Panc1 (cell line): ENCODE measurements around the gene WTAP. TPM values are rescaled to one million over a fixed set of nuclear protein-coding genes. Genes with fewer than 3 reads are reported as not detected.

Source experiments
- ATAC-seq: fragments of 200-7000 bp; cut with Tn5 transposase; 2 replicates; pipeline ENCODE4 v1.9.1; 2020; ENCODE audit warnings: mild to moderate bottlenecking, moderate library complexity
- BruUV-seq: library from RNA; stranded (reverse); fragments of 400-500 nt; replicated peaks from 2 replicates; lab custom pipeline; 2021; lab: Mats Ljungman, UMichigan
- CTCF ChIA-PET: fragments of 300-600 bp; sonication (Branson Sonifier 250); formaldehyde crosslinking; loops from one replicate; lab custom pipeline; 2022; ENCODE audit warnings: antibody characterized with exemption; lab: Charles Lee
- POLR2A ChIA-PET: fragments of 300-600 bp; sonication (Branson Sonifier 250); formaldehyde crosslinking; loops from one replicate; lab custom pipeline; 2022; ENCODE audit warnings: antibody characterized with exemption; lab: Charles Lee
- DNase-seq: peaks from one replicate; pipeline ENCODE4 v3.0.0-alpha.2; 2010; ENCODE audit warnings: low read depth, low spot score
- H3K27ac ChIP-seq: 2 replicates; pipeline ENCODE4 v1.5.1; 2011; ENCODE audit warnings: mild to moderate bottlenecking, low read length, inconsistent platforms
- H3K27me3 ChIP-seq: fragments of 200-500 bp; sonication (Bioruptor generic); 2 replicates; pipeline ENCODE4 v1.6.0; 2014; ENCODE audit warnings: low read length, inconsistent platforms; ENCODE audit not compliant: control insufficient read depth, insufficient read depth
- H3K36me3 ChIP-seq: fragments of 200-500 bp; sonication (Bioruptor generic); 2 replicates; pipeline ENCODE4 v1.5.1; 2014; ENCODE audit warnings: inconsistent platforms, mild to moderate bottlenecking, low read length, moderate library complexity; ENCODE audit not compliant: control insufficient read depth, insufficient read depth
- H3K4me1 ChIP-seq: 2 replicates; pipeline ENCODE4 v1.5.1; 2011; ENCODE audit warnings: inconsistent platforms, mild to moderate bottlenecking, low read length, moderate library complexity; ENCODE audit not compliant: control insufficient read depth, insufficient read depth
- H3K4me3 ChIP-seq, 2 experiments: 2 replicates each; pipeline ENCODE4 v1.5.1; 2011 to 2012; ENCODE audit warnings: low read depth in 2 of 2, low read length in 2 of 2, mild to moderate bottlenecking in 2 of 2, inconsistent platforms in 1 of 2, moderate library complexity in 1 of 2
- H3K9me3 ChIP-seq: fragments of 200-500 bp; sonication (Bioruptor generic); 2 replicates; pipeline ENCODE4 v1.5.1; 2014; ENCODE audit warnings: low read depth, mild to moderate bottlenecking, inconsistent platforms, low read length, moderate library complexity; ENCODE audit not compliant: control insufficient read depth, insufficient read depth
- CTCF ChIP-seq: fragments of 450-650 bp; IDR thresholded peaks from 2 replicates; pipeline ENCODE4 v1.5.1; 2017; ENCODE audit warnings: mild to moderate bottlenecking
- POLR2AphosphoS5 ChIP-seq: IDR thresholded peaks from 2 replicates; pipeline ENCODE4 v1.6.1; 2012; ENCODE audit warnings: mild to moderate bottlenecking, low read depth, low read length, moderate library complexity
- REST ChIP-seq, 2 experiments: IDR thresholded peaks; 2 replicates each; pipeline ENCODE4 v1.6.1; 2011 to 2012; ENCODE audit warnings: low read depth in 2 of 2, control low read depth in 1 of 2, low read length in 1 of 2, mild to moderate bottlenecking in 1 of 2, moderate library complexity in 1 of 2; ENCODE audit not compliant: insufficient read depth in 1 of 2
- SIN3A ChIP-seq: IDR thresholded peaks from 2 replicates; pipeline ENCODE4 v1.6.1; 2012; ENCODE audit warnings: low read depth, mild to moderate bottlenecking, low read length, moderate library complexity, borderline replicate concordance; ENCODE audit not compliant: insufficient read depth
- TCF7L2 ChIP-seq: IDR thresholded peaks from 2 replicates; pipeline ENCODE4 v1.6.1; 2011; ENCODE audit warnings: mild to moderate bottlenecking, low read depth, low read length, inconsistent platforms
- in situ Hi-C: cut with HindIII; loops from 2 replicates; pipeline ENCODE4 v1.10.0; 2016; ENCODE audit warnings: low sequenced_read_pairs, low pct_unique_long_range_greater_than_20kb
- intact Hi-C: fragments of 100-400 bp; cut with micrococcal nuclease; formaldehyde crosslinking; loops from one replicate; pipeline ENCODE4 v1.10.0; 2022; ENCODE audit not compliant: unreplicated experiment
- total RNA-seq: library from RNA; stranded (reverse); gene quantifications from one replicate; pipeline ENCODE4 v1.2.1, GENCODE V29; 2021; ENCODE audit not compliant: unreplicated experiment

Gene WTAP
- total RNA-seq, 1 experiment from 2014 or later: 112 TPM

GRCh38 chr6:159756508-159756907 is 29.2 kb downstream of the WTAP start:
- peaks cover 20% of the 10 kb centered on the region for H3K4me1 ChIP-seq
- CTCF ChIA-PET: interaction anchor here (0.6 kb wide), 1 partner anchor 67 kb away, joined by 3 read pairs; no protein-coding TSS in a partner anchor
- TF ChIP-seq POLR2AphosphoS5 (no peak), REST (IDR thresholded peaks at IDR 0.05; ENCODE audit: insufficient read depth in 1 of 2, low read depth in 2 of 2, low read length in 1 of 2) (no peak), TCF7L2 (no peak), CTCF (no peak), SIN3A (no peak)
- in situ Hi-C loops (no loop called here), intact Hi-C loops (no loop called here)
- no peak overlapping the region for H3K4me3 ChIP-seq
- peaks cover 38% of the 10 kb centered on the region for H3K36me3 ChIP-seq
- no peak for DNase-seq
- no peak for ATAC-seq
- POLR2A ChIA-PET: no interaction called here
- H3K27me3 ChIP-seq: no peaks in the 10 kb centered on the region
- no peaks in the 10 kb centered on the region for H3K9me3 ChIP-seq
- no peak overlapping the region for H3K27ac ChIP-seq
- no TSS peak for BruUV-seq

- Histone ChIP-seq H3K27ac (peak overlapping the region; percentile 24; the same call in 1 of the 2 replicates), H3K4me1 (peaks cover 23% of the 10 kb centered on the region), H3K36me3 (peaks cover 28% of the 10 kb centered on the region), H3K4me3 (no peak overlapping the region), H3K27me3 (no peaks in the 10 kb centered on the region), H3K9me3 (no peaks in the 10 kb centered on the region)
- BruUV-seq: no TSS peak
- DNase-seq (no peak), ATAC-seq (no peak)
- intact Hi-C loops (no loop called here), in situ Hi-C loops (no loop called here)
- TF ChIP-seq REST (IDR thresholded peaks at IDR 0.05; ENCODE audit: insufficient read depth in 1 of 2, low read depth in 2 of 2, low read length in 1 of 2) (no peak), SIN3A (no peak), CTCF (no peak; the same call in 1 of the 2 replicates), TCF7L2 (no peak), POLR2AphosphoS5 (no peak)
- ChIA-PET POLR2A (no interaction called here), CTCF (no interaction called here)
Measured at GRCh38 chr6:159758031-159759001, 31.0 kb downstream of the WTAP start.
